Psoas muscle (tissue), 8 donors: ENCODE data around the gene RPL35A. TPM values are rescaled to one million over a fixed set of nuclear protein-coding genes. Genes with fewer than 3 reads are reported as not detected.

Source experiments
- ATAC-seq, 4 donors: fragments of 200-7000 bp; cut with Tn5 transposase; one replicate each; pipeline ENCODE4 v1.9.1; 2020; ENCODE audit warnings: moderate library complexity in 3 of 4, mild to moderate bottlenecking in 2 of 4
- DNase-seq, 2 donors: peaks; one replicate each; pipeline ENCODE4 v3.0.0-alpha.2; 2020
- H3K27ac ChIP-seq: fragments of 200-600 bp; one replicate; pipeline ENCODE4 v1.8.0; 2022
- H3K27me3 ChIP-seq, 3 donors: fragments of 200-600 bp in 1 of 3; one replicate each; pipeline versions ENCODE4 v1.6.1 to v1.8.0; 2013 to 2022; ENCODE audit warnings: low read length in 2 of 3, mild to moderate bottlenecking in 2 of 3, moderate library complexity in 1 of 3; ENCODE audit not compliant: insufficient read depth in 3 of 3
- H3K36me3 ChIP-seq, 2 donors: fragments of 200-600 bp in 1 of 2; one replicate each; pipeline versions ENCODE4 v1.6.1 to v1.8.0; 2013 to 2022; ENCODE audit warnings: low read depth in 1 of 2, mild to moderate bottlenecking in 1 of 2, moderate library complexity in 1 of 2; ENCODE audit not compliant: insufficient read depth in 1 of 2
- H3K4me1 ChIP-seq: fragments of 200-600 bp; one replicate; pipeline ENCODE4 v1.8.0; 2022
- H3K4me3 ChIP-seq: fragments of 200-600 bp; one replicate; pipeline ENCODE4 v1.8.0; 2022; ENCODE audit warnings: mild to moderate bottlenecking
- H3K9me3 ChIP-seq: fragments of 200-600 bp; one replicate; pipeline ENCODE4 v1.8.0; 2022
- CTCF ChIP-seq: fragments of 200-600 bp; IDR thresholded peaks from one replicate; pipeline ENCODE4 v1.8.0; 2022; ENCODE audit warnings: antibody characterized with exemption
- WGBS, 3 donors: extraction: QIAGEN DNeasy Blood & Tissue Kit; methylation state at CpG; one replicate each; pipeline versions ENCODE4 v1.1.6 to v1.1.7; 2013; 5-methylcytosine and 5-hydroxymethylcytosine counted together
- intact Hi-C, 2 donors: fragments of 100-400 bp; cut with DNase I; formaldehyde crosslinking; loops; one replicate each; pipeline versions ENCODE4 v1.11.0 to v1.14.2; 2022
- polyA plus RNA-seq, 3 donors: library from polyadenylated mRNA; stranded (reverse); fragments of 200-250 nt; gene quantifications; one replicate each; pipeline ENCODE4 v1.2.3, GENCODE V29; 2013
- total RNA-seq, 4 donors: library from RNA; stranded (reverse); fragmentation: NEBNext Ultra II Directional in 2 of 4; extraction: Animal tissue kit (Norgen Biotek cat#: 25700) in 2 of 4; gene quantifications; one replicate each; pipeline versions ENCODE4 v1.2.1 to v1.2.4, GENCODE V29; 2021 to 2023
- donor health status: healthy with polysubstance abuse.
- donor health status: DM: no; HTN: no; CAD: no; lungs with moderate emphysema.
- donor health status: Bipolar disorder and iron deficiency.
- donor health status: healthy.
- donor health status: DM: yes; HTN: yes; CAD: no.
- donor health status: DM: no; HTN: no; CAD: no.
- donor health status: DM: no; HTN: no; CAD: no.
- donor health status: DM: yes; HTN: yes; CAD: no.

The RPL35A gene
- total and polyA plus RNA-seq, 7 donors: 467 to 1,294 (median 703) TPM

DNA sequence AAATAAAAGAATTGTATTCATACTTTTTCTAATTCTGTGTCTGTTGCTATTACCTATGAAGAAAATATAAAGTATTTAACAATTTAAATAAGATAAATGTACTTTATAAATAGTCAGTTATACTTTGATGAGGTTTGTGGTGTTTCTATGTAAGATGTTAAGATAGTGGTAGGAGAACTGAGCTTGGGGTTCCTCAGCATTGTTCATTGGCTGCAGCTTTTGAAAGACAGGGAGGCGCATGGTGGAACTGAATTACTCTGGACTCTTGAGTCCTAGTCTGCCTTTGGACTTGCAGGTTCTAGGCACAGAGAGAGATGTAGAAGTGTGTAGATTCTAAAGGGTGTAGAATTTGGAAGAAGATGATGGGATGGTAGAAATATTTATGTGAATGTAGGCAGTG lies 33.1 kb downstream of the RPL35A start:
- peaks cover 0 to 34% of the 10 kb centered on the region in 2 donors for H3K36me3 ChIP-seq
- H3K4me1 ChIP-seq: no peaks in the 10 kb centered on the region
- H3K27me3 ChIP-seq: no peaks in the 10 kb centered on the region
- WGBS, 3 donors: 97 to 100% (median 98%) methylated on average over 1 of the region's 1 CpG
- ATAC-seq: no peak
- no peak overlapping the region for H3K4me3 ChIP-seq
- intact Hi-C loops: no loop called here
- H3K9me3 ChIP-seq: no peaks in the 10 kb centered on the region
- H3K27ac ChIP-seq: no peak overlapping the region
- DNase-seq: no peak
- TF ChIP-seq CTCF: no peak

DNA sequence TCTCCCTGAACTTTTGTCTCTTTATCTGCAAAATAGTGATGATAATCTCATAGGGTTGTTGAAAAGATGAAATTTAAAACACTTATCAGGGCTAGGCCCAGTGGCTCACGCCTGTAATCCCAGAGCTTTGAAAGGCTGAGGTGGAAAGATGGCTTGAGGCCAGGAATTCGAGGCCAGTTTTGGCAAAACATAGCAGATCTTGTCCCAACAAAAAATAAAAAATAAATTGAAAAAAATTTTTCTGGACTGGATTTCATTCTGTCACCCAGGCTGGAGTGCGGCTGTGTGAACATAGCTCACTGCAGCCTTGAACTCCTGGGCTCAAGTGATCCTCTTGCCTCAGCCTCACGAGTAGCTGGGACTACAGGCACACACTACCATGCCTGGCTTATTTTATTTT lies 39.7 kb downstream of the RPL35A start:
- no peaks in the 10 kb centered on the region for H3K4me1 ChIP-seq
- DNase-seq (no peak), ATAC-seq (no peak)
- WGBS, 3 donors: 64 to 71% (median 70%) methylated on average over 4 of the region's 4 CpGs
- no peaks in the 10 kb centered on the region for H3K27me3 ChIP-seq
- no peak overlapping the region for H3K27ac ChIP-seq
- H3K36me3 ChIP-seq: peaks cover 0 to 19% of the 10 kb centered on the region in 2 donors
- H3K4me3 ChIP-seq: no peak overlapping the region
- no peaks in the 10 kb centered on the region for H3K9me3 ChIP-seq
- intact Hi-C loops: no loop called here
- TF ChIP-seq CTCF: no peak

- Histone ChIP-seq H3K4me3 (no peak overlapping the region), H3K27ac (no peak overlapping the region), H3K27me3 (no peaks in the 10 kb centered on the region), H3K4me1 (no peaks in the 10 kb centered on the region), H3K9me3 (no peaks in the 10 kb centered on the region), H3K36me3 (peaks cover 0 to 28% of the 10 kb centered on the region in 2 donors)
- 96 to 100% (median 97%) methylated on average over 1 of the region's 1 CpG for WGBS, 3 donors
- DNase-seq (no peak), ATAC-seq (no peak)
- no peak for TF ChIP-seq CTCF
- intact Hi-C loops: no loop called here
Measured at GRCh38 chr3:197994736-197995135, 44.7 kb downstream of the RPL35A start.

DNA sequence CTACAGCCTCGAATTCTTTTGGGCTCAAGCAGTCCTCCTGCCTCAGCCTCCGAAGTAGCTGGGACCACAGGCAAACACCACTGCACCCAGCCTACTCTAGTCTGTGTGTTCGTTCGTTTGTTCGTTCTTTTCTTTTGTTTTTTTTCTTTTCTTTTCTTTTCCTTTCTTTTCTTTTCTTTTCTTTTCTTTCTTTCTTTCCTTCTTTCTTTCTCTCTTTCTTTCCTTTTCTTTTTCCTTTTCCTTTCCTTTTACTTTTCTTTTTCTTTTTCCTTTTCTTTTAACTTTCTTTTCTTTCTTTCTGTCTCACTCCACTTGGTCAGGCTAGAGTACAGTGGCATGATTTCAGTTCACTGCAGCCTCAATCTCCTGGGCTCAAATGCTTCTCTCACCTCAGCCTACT lies 46.9 kb downstream of the RPL35A start:
- peaks cover 0 to 36% of the 10 kb centered on the region in 2 donors for H3K36me3 ChIP-seq
- no peaks in the 10 kb centered on the region for H3K4me1 ChIP-seq
- H3K4me3 ChIP-seq: no peak overlapping the region
- no peak for TF ChIP-seq CTCF
- DNase-seq (no peak), ATAC-seq (no peak)
- H3K27ac ChIP-seq: no peak overlapping the region
- intact Hi-C loops: no loop called here
- no peaks in the 10 kb centered on the region for H3K27me3 ChIP-seq
- 78 to 89% (median 89%) methylated on average over 5 of the region's 5 CpGs for WGBS, 3 donors
- no peaks in the 10 kb centered on the region for H3K9me3 ChIP-seq

DNA sequence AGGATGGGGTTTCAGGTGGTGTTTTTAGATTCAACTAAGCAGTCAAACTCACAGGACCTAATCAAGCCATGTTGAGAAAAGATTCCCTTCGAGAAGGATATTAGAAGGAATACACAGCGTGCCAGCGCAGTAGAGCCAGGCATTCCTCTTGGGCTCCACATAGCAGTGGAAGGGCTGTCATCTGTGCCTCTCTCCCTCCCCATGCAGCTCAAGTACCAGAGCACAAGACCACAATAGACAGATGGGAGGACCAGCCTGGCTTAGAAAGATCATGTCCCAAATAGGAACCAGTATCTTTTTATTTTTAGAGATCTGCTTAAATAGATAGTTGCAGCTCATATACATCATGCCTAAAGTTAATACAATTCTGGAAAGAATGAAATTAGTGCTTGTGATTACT lies 47.9 kb downstream of the RPL35A start:
- peaks cover 0 to 40% of the 10 kb centered on the region in 2 donors for H3K36me3 ChIP-seq
- no peak for TF ChIP-seq CTCF
- ATAC-seq: no peak
- no peaks in the 10 kb centered on the region for H3K4me1 ChIP-seq
- intact Hi-C loops: no loop called here
- DNase-seq: no peak
- no peak overlapping the region for H3K27ac ChIP-seq
- WGBS, 3 donors: 94 to 97% (median 97%) methylated on average over 3 of the region's 3 CpGs
- H3K27me3 ChIP-seq: no peaks in the 10 kb centered on the region
- H3K9me3 ChIP-seq: no peaks in the 10 kb centered on the region
- no peak overlapping the region for H3K4me3 ChIP-seq
